WTC11 (cell line): ENCODE measurements around the gene SPIB. TPM values are rescaled to one million over a fixed set of nuclear protein-coding genes. Genes with fewer than 3 reads are reported as not detected.

Experiments used
- ATAC-seq: fragments of 200-7000 bp; cut with Tn5 transposase; 2 replicates; pipeline ENCODE4 v1.10.0; 2021; ENCODE audit warnings: mild to moderate bottlenecking, moderate library complexity
- CTCF ChIA-PET: fragments of 300-600 bp; sonication (Branson Sonifier 250); formaldehyde crosslinking; loops from one replicate; lab custom pipeline; 2021; ENCODE audit warnings: antibody characterized with exemption; lab: Charles Lee
- POLR2A ChIA-PET: fragments of 350-600 bp; sonication (Branson Sonifier 250); formaldehyde crosslinking; loops from one replicate; lab custom pipeline; 2021; ENCODE audit warnings: antibody characterized with exemption; lab: Charles Lee
- DNase-seq: peaks from one replicate; pipeline ENCODE4 v3.0.0; 2021; ENCODE audit warnings: low spot score
- H3K27ac Mint-ChIP-seq: 2 replicates; pipeline ENCODE4 v1.8.0; 2021; ENCODE audit warnings: mixed read lengths
- H3K27me3 Mint-ChIP-seq: 2 replicates; pipeline ENCODE4 v1.8.0; 2021; ENCODE audit warnings: low read depth, mild to moderate bottlenecking, moderate library complexity, mixed read lengths
- H3K36me3 Mint-ChIP-seq: 2 replicates; pipeline ENCODE4 v1.8.0; 2021; ENCODE audit warnings: mixed read lengths
- H3K4me1 Mint-ChIP-seq: 2 replicates; pipeline ENCODE4 v1.8.0; 2022; ENCODE audit warnings: mixed read lengths
- H3K4me3 Mint-ChIP-seq: 2 replicates; pipeline ENCODE4 v1.8.0; 2021; ENCODE audit warnings: mild to moderate bottlenecking, moderate library complexity, mixed read lengths
- H3K9me3 Mint-ChIP-seq: 2 replicates; pipeline ENCODE4 v1.8.0; 2021; ENCODE audit warnings: mixed read lengths
- ATF6 ChIP-seq: sonication (generic); formaldehyde crosslinking; IDR thresholded peaks from 2 replicates; pipeline ENCODE4 v1.8.1; 2023; ENCODE audit warnings: mild to moderate bottlenecking, missing genetic modification reagents
- FOXP1 ChIP-seq: sonication (generic); formaldehyde crosslinking; IDR thresholded peaks from 2 replicates; pipeline ENCODE4 v1.8.0; 2022; ENCODE audit warnings: missing genetic modification reagents, mild to moderate bottlenecking, moderate library complexity, borderline replicate concordance
- GRHL2 ChIP-seq: fragments of 250-450 bp; sonication (Bioruptor Pico); IDR thresholded peaks from 2 replicates; pipeline ENCODE4 v1.8.0; 2022; ENCODE audit warnings: mild to moderate bottlenecking, moderate library complexity; ENCODE audit not compliant: insufficient replicate concordance, severe bottlenecking
- HMGXB4 ChIP-seq: sonication (generic); formaldehyde crosslinking; IDR thresholded peaks from 2 replicates; pipeline ENCODE4 v1.8.1; 2023; ENCODE audit warnings: mild to moderate bottlenecking, moderate library complexity, missing genetic modification reagents
- OVOL2 ChIP-seq: fragments of 250-450 bp; sonication (Bioruptor Pico); IDR thresholded peaks from 2 replicates; pipeline ENCODE4 v1.9.0; 2021; ENCODE audit warnings: mild to moderate bottlenecking, borderline replicate concordance
- PRRX2 ChIP-seq: fragments of 250-450 bp; sonication (Bioruptor Pico); IDR thresholded peaks from 2 replicates; pipeline ENCODE4 v1.8.0; 2021; ENCODE audit warnings: mild to moderate bottlenecking
- RORB ChIP-seq: fragments of 250-450 bp; sonication (Bioruptor Pico); IDR thresholded peaks from 2 replicates; pipeline ENCODE4 v1.9.0; 2021; ENCODE audit warnings: mild to moderate bottlenecking
- SMAD3 ChIP-seq: sonication (generic); formaldehyde crosslinking; IDR thresholded peaks from 2 replicates; pipeline ENCODE4 v1.8.0; 2022; ENCODE audit warnings: missing genetic modification reagents, mild to moderate bottlenecking, borderline replicate concordance
- TP53 ChIP-seq: sonication (generic); formaldehyde crosslinking; IDR thresholded peaks from 2 replicates; pipeline ENCODE4 v1.8.1; 2023; ENCODE audit warnings: mild to moderate bottlenecking, missing genetic modification reagents
- USF1 ChIP-seq: sonication (generic); formaldehyde crosslinking; IDR thresholded peaks from 2 replicates; pipeline ENCODE4 v1.8.0; 2022; ENCODE audit warnings: mild to moderate bottlenecking, missing genetic modification reagents
- ZBTB21 ChIP-seq: sonication (generic); formaldehyde crosslinking; IDR thresholded peaks from 2 replicates; pipeline ENCODE4 v1.8.1; 2023; ENCODE audit warnings: mild to moderate bottlenecking, missing genetic modification reagents, borderline replicate concordance
- ZBTB43 ChIP-seq: sonication (generic); formaldehyde crosslinking; IDR thresholded peaks from 2 replicates; pipeline ENCODE4 v1.8.1; 2023; ENCODE audit warnings: mild to moderate bottlenecking, missing genetic modification reagents
- total RNA-seq: library from RNA; stranded (reverse); gene quantifications from 3 replicates; pipeline ENCODE4 v1.2.3, GENCODE V29; 2021
- TF ChIP-seq, protein P1 (sequence below): fragments of 250-450 bp; sonication (Bioruptor Pico); IDR thresholded peaks from 2 replicates; pipeline ENCODE4 v1.9.0; 2021; ENCODE audit warnings: moderate library complexity, mild to moderate bottlenecking, inconsistent platforms, borderline replicate concordance
- TF ChIP-seq, protein P2 (sequence below): sonication (generic); formaldehyde crosslinking; IDR thresholded peaks from 2 replicates; pipeline ENCODE4 v1.8.1; 2022; ENCODE audit warnings: missing genetic modification reagents, borderline replicate concordance
- TF ChIP-seq, protein P3 (sequence below): fragments of 250-450 bp; sonication (Bioruptor Pico); IDR thresholded peaks from 2 replicates; pipeline ENCODE4 v1.9.0; 2021; ENCODE audit warnings: mild to moderate bottlenecking
- TF ChIP-seq, protein P4 (sequence below): sonication (generic); formaldehyde crosslinking; conservative IDR thresholded peaks from 2 replicates; pipeline ENCODE4 v1.8.1; 2023; ENCODE audit warnings: mild to moderate bottlenecking, low read depth, missing genetic modification reagents, moderate library complexity

The SPIB gene
- total RNA-seq, 1 experiment from 2014 or later = 4.7 TPM

GRCh38 chr19:50433201-50434180 is 14.8 kb downstream of the SPIB start (continued):
- no peak for TF ChIP-seq ZBTB43 (CRISPR knock-in tag)

DNA sequence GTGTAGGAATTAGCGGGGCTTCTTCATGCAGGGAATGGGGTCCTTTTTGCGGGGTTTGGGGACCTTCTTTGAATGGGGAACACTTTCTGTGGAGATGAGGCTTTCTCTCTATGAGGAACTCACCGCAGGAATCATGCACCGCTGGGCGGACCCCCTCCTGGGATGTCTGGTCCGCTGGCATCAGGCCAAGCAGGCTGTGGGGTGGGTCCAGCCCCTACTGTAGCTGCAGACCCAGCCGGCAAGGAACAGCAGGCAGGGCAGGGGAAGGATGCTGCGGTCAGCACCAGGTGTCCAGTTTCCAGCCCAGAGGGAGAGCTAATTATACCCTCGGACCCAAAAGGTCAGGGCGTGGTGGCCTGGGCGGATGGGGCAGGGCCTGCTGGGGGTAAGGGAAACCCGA is 15.8 kb downstream of the SPIB start:
- ChIA-PET POLR2A (no interaction called here), CTCF (no interaction called here)
- TF ChIP-seq FOXP1 (CRISPR knock-in tag) (no peak), GRHL2 (CRISPR knock-in tag) (no peak)
- TF ChIP-seq, protein P1, sequence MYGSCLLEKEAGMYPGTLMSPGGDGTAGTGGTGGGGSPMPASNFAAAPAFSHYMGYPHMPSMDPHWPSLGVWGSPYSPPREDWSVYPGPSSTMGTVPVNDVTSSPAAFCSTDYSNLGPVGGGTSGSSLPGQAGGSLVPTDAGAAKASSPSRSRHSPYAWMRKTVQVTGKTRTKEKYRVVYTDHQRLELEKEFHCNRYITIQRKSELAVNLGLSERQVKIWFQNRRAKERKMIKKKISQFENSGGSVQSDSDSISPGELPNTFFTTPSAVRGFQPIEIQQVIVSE (CRISPR knock-in tag) = no peak
- TF ChIP-seq, protein P2, sequence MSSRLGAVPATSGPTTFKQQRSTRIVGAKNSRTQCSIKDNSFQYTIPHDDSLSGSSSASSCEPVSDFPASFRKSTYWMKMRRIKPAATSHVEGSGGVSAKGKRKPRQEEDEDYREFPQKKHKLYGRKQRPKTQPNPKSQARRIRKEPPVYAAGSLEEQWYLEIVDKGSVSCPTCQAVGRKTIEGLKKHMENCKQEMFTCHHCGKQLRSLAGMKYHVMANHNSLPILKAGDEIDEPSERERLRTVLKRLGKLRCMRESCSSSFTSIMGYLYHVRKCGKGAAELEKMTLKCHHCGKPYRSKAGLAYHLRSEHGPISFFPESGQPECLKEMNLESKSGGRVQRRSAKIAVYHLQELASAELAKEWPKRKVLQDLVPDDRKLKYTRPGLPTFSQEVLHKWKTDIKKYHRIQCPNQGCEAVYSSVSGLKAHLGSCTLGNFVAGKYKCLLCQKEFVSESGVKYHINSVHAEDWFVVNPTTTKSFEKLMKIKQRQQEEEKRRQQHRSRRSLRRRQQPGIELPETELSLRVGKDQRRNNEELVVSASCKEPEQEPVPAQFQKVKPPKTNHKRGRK (CRISPR knock-in tag) = no peak
- Mint-ChIP-seq H3K36me3 (no peaks in the 10 kb centered on the region), H3K4me3 (peak overlapping the region; percentile 24; the same call in 1 of the 2 replicates), H3K27me3 (peaks cover 31% of the 10 kb centered on the region), H3K4me1 (peaks cover 25% of the 10 kb centered on the region), H3K27ac (no peak overlapping the region), H3K9me3 (no peaks in the 10 kb centered on the region)
- DNase-seq (no peak), ATAC-seq (no peak)

DNA sequence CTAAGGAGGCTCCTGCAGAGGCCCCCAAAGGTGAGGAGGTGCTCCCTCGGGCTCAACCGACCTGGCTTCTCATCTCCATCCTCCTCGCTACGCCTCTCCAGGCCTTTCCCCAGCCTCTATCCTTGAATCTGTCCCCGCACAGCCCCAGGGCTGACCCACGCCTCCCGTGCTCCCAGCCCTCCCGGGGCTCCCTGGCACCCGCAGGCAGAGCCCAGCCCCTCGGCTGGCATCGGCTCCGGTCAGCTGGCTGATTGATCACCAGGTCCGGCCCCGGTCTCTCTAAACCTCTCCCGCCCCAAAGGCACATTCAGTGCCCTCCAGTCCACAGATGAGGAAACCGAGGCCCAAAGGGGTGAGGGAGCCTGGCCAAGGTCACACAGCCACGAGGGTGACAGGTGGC is 16.5 kb downstream of the SPIB start:
- ATAC-seq (no peak), DNase-seq (no peak)
- no peak overlapping the region for H3K27ac Mint-ChIP-seq
- H3K4me1 Mint-ChIP-seq = peaks cover 25% of the 10 kb centered on the region
- ChIA-PET POLR2A (no interaction called here), CTCF (interaction anchor here (0.5 to 1.0 kb wide), 2 partner anchors 20 to 31 kb away, joined by 3 to 7 read pairs; no protein-coding TSS in a partner anchor)
- TF ChIP-seq TP53 (CRISPR knock-in tag) (no peak), PRRX2 (CRISPR knock-in tag) (no peak), USF1 (no peak)
- no peaks in the 10 kb centered on the region for H3K36me3 Mint-ChIP-seq
- no peak overlapping the region for H3K4me3 Mint-ChIP-seq
- peaks cover 29% of the 10 kb centered on the region for H3K27me3 Mint-ChIP-seq
- H3K9me3 Mint-ChIP-seq = no peaks in the 10 kb centered on the region

- Mint-ChIP-seq H3K27me3 (peaks cover 28% of the 10 kb centered on the region), H3K9me3 (no peaks in the 10 kb centered on the region), H3K27ac (no peak overlapping the region), H3K4me1 (peaks cover 23% of the 10 kb centered on the region), H3K4me3 (no peak overlapping the region), H3K36me3 (no peaks in the 10 kb centered on the region)
- ATAC-seq (no peak), DNase-seq (no peak)
- CTCF ChIA-PET = interaction anchor here (0.5 to 1.0 kb wide), 2 partner anchors 20 to 30 kb away, joined by 3 to 7 read pairs; no protein-coding TSS in a partner anchor
- POLR2A ChIA-PET = no interaction called here
- TF ChIP-seq, protein P3, sequence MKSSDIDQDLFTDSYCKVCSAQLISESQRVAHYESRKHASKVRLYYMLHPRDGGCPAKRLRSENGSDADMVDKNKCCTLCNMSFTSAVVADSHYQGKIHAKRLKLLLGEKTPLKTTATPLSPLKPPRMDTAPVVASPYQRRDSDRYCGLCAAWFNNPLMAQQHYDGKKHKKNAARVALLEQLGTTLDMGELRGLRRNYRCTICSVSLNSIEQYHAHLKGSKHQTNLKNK (CRISPR knock-in tag) = no peak
- TF ChIP-seq ATF6 (CRISPR knock-in tag) (no peak), RORB (CRISPR knock-in tag) (no peak), ZBTB21 (CRISPR knock-in tag) (no peak), SMAD3 (CRISPR knock-in tag) (no peak), OVOL2 (no peak), HMGXB4 (CRISPR knock-in tag) (no peak)
- TF ChIP-seq, protein P4, sequence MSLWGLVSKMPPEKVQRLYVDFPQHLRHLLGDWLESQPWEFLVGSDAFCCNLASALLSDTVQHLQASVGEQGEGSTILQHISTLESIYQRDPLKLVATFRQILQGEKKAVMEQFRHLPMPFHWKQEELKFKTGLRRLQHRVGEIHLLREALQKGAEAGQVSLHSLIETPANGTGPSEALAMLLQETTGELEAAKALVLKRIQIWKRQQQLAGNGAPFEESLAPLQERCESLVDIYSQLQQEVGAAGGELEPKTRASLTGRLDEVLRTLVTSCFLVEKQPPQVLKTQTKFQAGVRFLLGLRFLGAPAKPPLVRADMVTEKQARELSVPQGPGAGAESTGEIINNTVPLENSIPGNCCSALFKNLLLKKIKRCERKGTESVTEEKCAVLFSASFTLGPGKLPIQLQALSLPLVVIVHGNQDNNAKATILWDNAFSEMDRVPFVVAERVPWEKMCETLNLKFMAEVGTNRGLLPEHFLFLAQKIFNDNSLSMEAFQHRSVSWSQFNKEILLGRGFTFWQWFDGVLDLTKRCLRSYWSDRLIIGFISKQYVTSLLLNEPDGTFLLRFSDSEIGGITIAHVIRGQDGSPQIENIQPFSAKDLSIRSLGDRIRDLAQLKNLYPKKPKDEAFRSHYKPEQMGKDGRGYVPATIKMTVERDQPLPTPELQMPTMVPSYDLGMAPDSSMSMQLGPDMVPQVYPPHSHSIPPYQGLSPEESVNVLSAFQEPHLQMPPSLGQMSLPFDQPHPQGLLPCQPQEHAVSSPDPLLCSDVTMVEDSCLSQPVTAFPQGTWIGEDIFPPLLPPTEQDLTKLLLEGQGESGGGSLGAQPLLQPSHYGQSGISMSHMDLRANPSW (CRISPR knock-in tag) = no peak
Measured at GRCh38 chr19:50435627-50436026, 16.9 kb downstream of the SPIB start.
